IPS-NIHi7 (cell line): ENCODE data around the gene CCND2.

Experiments used
- DNase-seq: peaks from one replicate; pipeline ENCODE4 v3.0.0; 2012; ENCODE audit warnings: mixed read lengths; ENCODE audit errors: extremely low spot score

Gene CCND2

DNA sequence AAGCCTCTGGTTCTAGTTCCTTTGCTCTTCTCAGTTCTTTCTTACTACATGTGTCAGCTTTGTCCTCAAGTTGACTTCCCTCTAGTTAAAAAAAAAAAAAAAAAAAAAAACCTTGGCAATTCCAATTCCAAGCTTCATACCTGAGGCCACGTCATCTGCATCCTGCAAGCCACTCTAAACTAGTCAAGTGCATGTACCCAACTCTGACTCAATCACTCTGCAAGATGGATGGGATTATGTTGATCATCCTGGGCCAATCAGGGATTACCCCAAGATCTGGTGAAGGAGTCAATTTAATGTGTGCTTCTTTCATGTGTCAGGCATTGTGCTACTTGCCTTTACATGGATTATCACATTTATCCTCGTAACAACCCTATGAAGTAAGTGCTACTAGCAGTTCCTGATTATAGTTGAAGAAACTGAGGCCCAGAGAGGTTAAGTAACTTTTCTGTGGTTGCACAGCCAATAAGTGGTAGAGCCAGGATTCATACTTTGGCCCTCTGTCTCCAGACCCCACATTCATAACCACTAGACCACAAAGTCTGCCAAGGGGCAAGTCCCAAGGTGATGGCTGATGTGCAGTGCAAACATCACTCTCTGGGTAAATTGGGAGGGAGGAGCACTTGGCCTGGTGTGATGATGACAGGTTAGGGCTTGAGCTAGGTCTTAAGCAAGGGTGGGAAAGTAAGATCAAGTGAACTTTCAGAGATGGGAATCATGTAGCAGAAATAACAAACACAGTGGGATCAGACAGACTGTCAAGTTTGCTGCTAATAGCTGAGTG lies 17.3 kb upstream of the CCND2 start:
- no peak for DNase-seq

DNA sequence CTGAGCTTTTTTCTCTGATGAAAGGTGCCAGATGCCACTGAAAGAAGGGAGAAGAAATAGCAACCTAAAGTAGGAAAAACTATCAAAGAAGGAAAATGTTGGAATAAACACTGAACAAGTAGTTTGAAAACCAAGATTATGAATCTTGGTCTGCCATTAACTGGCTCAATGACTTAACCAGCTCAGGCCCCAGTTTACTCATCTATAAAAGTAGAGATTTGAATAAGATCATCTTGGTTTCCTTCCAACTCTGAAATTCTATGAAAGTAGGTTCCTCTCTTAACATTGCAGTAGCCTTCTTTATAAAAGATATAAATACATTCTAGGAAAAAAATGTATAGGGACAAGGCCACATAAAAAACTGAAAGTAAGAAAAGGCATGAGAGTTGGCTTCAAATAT lies 16.1 kb upstream of the CCND2 start:
- no peak for DNase-seq

DNA sequence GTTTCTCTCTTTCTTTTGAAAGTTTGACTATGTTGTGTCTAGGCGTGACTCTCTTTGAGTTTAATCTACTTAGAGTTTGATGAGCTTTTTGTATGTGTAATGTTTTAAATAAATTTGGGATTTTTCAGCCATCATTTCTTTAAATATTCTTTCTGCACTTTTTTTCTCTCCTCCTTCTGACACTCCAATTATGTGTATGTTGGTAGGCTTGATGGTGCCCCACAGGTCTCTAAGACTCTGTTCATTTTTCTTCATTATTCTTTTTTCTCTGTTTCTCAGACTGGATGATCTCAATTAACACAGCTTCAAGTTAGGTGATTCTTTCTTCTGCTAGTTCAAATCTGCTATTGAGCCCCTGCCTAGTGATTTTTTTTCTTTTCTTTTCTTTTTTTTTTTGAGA lies 14.5 kb upstream of the CCND2 start:
- DNase-seq = no peak

DNA sequence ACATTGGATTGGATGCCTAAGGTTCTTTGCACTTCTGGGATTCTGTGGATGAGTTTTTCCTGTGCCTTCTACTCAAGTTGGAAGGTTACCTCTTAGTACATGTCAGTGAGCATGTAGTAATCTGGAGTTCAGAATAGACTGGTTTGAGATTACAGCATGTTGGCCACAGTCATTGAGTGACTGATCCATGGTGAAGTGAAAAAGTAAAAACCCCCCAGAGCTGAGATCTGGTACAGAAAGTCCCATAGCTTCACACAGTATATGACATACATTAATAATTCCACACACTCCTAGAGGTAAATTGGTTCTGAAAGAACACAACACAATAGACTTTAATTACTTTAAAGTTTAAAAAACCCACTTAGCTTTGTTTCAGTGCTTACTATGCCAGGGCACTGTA lies 11.9 kb upstream of the CCND2 start:
- no peak for DNase-seq

DNA sequence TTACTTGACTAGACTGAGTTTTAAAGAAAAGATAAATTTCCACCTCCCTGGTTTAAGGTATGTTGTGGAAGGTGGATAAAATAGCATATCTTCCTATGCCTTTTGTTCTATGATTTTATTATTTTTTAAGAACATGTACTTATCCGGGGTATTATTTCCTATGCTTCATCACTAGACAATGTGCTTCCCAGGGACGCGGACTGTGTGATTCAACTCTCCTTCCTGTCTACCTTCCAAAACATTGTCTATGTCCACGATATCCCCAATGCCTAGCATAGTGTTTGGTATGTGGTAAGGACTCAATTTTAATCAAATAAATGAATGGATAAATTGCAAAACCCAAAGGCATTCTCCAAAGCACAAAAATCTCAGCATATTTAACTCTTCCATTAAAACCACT lies 8.3 kb upstream of the CCND2 start:
- DNase-seq = no peak

DNA sequence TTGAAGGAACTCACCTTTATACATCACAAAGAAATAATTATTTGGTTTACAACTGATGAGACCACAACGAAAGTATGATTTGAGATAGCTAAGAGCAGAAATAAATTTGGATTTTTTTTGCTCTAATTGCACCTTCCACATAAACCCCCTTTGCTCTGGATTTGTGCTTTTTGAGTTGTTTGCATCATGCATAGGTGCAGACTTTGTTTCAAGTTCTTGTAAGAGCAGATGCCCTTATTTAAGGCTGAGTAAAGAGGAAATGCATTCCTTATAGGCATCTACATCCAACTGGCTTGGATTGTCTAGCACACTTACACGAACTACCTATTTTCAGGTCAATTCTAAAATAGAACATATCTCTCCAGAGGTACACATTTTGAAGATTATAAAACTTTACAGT lies 6.6 kb upstream of the CCND2 start:
- DNase-seq = no peak

DNA sequence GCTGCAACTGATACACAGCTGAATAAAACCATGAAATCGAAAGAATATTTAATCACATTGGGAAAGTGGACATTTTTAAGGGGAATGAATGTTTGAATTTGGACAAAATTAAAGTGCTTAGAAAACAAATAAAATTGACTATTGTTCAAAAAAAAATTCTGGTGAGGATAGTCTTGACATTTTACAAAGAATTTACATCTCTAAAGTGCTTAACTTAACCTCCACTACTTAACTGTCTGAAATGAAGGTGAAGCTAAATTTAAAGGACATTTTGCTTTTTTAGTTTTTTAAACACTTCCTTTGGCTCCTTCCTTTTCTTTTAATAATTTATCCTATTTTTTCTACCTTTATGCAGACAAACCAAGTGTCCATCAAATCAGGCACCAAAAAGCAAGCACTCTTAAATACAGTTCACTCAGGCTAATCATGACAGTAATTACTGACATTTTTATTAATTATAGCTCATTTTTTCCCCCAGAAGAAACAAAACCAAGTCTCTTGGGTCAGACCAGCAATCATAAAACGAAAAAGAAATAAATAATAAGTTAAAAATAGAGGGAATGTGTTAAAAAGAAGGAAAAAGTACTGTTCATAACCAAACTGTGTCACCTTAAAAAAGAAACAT lies 5.7 kb upstream of the CCND2 start:
- DNase-seq = no peak

DNA sequence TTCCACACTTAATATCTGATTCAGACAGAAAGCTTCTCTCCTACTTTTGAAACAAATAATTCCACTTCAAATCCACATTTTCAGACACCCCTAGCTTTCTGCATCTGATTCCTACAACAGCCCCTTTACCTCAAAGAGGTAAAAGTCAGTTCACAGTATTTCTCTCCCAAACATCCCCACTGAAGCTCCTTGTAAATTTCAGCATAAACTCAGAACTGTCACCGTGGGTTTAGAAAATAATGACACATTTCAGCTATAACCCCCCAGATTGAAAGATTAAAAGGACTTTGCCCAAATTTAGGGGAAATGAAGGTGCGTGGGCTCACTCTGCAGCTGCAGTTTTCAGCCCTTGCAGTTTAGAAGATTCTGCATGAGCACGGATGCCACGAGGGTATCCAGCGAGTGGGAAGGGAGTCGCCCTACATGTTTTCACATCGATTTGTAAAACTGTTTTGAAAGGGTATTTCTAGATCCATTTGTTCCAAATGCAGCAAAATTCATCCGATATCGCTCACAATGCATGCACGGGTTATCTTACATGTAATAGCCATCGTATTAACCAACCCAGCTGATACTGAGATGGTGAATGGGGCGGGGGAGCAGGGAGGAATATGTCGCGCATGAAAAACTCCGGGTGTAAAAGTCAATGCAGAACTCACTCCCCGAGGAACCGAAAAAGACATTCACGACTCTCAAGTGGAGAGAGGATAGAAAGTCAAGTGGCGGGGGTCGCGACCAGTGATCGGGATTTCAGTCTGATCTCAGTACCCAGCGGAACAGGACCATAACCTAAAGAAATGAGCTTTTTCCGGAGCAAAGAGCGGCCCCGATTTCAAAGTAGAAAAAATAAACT lies 5.0 kb upstream of the CCND2 start:
- no peak for DNase-seq

DNA sequence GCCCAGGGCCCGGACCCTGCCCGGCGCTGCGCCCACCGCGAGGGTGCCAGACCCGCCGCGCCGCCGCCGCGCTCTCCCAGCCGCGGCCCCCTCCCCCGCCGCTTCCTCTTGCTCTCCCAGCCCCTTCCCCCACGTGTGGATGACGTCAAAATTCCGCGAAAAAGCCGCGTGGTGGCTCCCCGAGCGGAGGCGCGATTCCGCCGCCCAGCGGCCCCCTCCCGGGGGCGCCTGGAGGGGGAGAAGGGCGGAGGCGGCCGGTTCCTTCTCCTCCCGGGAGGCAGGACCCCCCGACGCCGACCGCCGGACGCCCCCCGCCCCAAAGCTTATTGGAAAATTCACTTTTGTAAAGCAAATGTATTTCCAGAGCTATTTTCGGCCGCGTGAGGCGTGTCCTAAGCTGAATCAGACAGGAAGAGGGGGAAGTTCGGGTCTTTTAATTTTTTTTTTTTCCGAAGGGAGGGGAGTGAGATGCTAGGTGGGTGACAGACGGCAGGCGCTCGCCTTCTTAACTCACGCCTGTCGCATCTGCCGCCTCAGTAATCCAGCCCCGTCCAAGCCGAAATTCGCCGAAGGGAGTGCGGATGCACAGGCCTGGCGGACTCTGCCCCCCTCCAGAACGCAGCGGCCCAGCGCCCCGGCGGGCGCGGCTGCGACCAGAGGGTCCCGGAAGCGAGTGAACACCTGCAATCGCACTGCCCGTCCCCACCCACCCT lies 4.1 kb upstream of the CCND2 start:
- peak; percentile 74 for DNase-seq

DNA sequence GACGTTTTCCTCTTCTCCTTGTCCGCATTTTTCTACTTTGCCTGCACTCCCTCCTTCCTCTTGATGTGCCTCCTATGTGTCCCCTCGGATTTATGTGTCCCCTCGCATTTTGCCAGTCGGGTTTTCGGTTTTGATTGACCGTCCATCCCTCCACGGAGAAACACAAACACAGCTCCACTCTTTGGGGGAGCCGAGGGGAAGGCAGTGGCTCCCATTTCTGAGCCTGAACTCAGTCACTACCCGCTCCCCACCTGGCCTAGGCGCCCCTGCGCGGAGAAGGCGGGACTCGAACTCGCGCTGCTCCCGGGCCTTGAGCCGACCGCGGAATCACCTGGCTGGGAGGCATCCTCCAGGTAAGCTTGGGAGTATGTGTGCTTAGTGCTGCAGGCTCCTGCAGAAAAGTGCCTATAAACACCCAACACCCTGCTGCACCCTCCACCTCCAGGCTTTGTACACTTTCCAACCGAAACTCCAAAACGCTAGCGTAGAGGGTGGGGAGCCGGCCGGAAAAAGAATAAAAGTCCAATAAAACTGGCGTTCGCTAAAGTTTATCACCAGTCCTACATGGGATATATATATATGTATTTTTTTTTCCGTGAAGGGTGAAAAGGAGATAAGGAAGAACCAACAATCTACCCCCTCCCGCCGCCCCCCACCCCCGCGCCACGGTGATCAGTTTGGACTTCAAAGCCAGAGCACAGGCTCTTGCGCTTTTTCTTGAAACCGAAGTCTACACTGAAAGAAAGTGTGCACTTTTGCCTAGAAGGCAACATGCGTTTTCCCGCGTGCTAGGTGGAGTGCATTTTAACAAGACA lies 3.3 kb upstream of the CCND2 start:
- no peak for DNase-seq

DNA sequence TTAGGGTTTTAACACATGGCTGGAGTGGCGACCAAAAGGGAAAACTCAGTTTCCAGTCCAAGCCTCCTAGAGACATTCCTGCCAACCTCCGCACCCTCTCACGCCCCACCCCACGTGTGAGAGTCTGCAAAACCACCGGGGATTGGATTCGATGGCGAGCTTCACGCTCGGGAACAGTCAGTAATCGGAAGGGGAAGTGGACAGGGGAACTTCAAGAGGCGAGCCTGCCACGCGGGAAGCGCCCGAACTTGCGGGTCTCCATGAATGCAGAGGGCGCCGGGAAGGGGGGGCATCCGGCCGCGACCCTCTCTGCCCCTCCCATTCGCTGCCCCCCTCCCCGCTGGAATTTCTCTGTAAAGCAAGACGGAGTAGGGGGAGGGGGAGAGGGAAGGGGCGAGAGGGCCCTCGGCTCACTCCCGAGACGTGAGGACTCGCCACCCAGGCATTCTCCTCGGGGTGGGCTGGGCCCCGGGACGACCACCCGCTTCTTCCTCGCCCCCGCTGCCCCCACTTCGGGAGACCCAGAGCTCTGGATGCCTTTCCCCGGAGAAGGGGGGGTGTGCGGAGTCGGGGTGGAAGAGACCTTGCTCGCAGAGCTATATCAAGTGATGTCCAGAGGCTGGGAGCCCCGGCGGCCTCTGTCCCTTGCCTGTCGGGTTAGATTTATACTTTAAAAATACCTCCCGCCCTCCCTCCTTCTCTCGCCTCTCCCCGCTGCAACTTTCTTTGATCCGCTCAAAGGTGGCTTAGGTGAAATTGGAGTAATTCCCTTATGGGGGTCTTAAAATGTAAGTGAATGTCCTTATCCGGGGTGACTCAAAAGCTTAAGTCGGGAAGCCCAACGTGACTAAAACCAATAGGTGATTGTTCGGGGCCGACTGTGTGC lies 2.5 kb upstream of the CCND2 start:
- no peak for DNase-seq

DNA sequence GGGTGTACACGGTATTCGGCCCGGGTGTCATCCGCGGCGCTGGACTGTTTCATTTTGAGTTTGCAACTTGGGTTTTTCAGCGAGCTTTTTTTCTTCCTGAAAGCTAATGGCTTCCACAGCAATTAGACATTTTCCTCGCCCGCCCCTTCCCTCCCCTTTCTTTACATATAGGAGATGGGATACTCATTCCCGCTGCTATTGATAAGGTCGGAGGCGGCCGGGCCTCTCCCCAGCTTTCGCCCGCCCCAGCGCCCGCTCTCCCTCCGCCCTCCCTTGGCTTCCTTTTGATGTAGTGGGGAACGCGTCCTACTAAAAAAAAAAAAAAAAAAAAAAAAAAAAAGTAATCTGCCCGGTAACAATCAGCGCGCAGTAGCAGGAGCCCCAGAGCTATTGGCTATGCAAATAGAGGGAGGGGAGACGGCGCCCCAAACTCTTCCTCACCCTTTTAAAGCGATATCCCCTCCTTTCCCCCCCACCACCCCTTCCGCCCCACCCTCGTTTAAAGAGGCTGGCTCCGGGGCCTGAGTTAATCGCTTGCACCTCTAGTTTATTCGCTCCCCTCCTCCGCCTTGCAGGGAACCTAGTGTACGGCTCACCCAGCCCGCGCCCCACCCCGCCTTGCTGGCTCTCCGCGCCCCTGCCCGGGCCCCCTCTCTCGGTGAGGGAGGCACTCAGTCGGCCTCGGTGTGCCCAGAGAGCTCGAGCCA lies 1.7 kb upstream of the CCND2 start:
- peak; percentile 64 for DNase-seq

DNA sequence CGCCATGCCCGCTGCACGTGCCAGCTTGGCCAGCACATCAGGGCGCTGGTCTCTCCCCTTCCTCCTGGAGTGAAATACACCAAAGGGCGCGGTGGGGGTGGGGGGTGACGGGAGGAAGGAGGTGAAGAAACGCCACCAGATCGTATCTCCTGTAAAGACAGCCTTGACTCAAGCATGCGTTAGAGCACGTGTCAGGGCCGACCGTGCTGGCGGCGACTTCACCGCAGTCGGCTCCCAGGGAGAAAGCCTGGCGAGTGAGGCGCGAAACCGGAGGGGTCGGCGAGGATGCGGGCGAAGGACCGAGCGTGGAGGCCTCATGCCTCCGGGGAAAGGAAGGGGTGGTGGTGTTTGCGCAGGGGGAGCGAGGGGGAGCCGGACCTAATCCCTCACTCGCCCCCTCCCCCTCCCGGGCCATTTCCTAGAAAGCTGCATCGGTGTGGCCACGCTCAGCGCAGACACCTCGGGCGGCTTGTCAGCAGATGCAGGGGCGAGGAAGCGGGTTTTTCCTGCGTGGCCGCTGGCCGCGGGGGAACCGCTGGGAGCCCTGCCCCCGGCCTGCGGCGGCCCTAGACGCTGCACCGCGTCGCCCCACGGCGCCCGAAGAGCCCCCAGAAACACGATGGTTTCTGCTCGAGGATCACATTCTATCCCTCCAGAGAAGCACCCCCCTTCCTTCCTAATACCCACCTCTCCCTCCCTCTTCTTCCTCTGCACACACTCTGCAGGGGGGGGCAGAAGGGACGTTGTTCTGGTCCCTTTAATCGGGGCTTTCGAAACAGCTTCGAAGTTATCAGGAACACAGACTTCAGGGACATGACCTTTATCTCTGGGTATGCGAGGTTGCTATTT lies 914 bp upstream of the CCND2 start:
- DNase-seq = no peak

DNA sequence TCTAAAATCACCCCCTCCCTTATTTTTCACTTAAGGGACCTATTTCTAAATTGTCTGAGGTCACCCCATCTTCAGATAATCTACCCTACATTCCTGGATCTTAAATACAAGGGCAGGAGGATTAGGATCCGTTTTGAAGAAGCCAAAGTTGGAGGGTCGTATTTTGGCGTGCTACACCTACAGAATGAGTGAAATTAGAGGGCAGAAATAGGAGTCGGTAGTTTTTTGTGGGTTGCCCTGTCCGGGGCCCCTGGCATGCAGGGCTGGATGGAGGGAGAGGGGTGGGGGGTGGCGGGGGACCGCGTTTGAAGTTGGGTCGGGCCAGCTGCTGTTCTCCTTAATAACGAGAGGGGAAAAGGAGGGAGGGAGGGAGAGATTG lies 300 bp upstream of the CCND2 start:
- no peak for DNase-seq

DNA sequence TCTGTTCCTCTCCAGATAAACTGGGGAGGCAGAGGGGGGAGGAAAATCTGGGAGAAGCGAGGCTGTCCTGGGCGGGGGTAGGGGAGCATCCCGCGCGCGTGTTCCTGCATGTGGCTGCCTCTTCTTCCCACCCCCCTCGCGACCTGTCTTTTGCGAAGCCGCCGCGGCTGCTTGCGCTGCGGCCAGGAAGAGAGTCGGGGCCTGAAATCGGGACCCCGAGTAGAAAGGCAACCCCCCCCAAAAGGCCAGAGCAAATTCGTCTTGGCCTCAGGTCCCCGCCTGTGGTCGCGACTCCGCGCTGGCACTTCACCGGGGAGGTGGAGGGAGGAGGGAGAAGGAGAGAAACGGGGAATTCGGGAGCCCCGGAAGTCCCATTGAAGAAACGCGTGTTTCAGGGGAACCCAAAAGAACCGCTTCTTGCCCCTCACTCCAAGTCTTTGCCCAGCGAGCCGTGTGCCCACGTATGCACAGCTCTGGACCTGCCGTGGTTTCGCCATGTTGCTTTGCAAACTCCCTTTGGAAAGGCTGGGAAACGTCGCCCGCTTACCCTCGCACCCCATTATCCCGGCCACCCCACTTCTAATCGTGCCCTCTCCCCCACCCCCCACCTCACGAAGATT lies 944 bp downstream of the CCND2 start:
- no peak for DNase-seq

DNA sequence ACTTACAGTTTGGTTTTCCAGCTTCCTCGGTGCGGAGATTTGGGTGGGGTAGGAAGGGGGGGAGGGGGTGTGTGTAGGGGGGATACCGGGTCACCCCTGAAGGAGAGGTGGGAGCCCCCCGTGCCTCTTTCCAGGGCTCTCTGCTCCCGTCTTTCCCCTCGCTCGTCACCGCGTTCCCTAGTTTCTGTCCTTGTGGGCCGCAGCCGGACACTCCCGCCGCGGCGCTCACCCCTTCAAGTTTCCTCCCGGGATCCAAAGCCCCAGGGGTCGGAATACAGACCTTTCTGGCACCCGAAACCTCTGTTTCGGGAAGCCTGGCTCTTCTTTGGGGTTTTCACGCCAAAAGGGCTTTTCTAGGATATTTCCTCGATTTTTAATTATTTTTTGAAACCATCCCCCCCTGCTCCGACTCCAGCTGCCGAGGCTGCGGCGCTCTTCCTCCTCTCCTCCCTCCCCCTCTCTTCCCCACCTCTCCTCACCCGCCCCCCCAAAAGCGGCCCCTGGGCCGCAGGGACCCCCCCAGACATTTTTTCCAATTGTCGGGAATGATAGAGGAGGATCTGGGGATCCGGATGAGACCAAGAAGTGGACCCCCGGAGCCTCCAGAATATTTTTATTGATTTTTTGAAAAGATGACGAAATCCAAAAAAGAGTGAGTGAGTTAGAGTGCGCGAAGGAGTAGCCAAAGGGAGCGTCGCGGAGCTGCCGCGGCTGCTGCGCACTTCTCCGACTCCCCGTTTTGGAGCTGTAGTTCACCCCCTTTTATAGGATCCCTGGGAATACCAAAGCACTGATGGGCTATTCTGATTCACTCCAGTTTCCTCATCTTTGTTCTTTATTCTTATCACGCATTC lies 1.7 kb downstream of the CCND2 start:
- no peak for DNase-seq

DNA sequence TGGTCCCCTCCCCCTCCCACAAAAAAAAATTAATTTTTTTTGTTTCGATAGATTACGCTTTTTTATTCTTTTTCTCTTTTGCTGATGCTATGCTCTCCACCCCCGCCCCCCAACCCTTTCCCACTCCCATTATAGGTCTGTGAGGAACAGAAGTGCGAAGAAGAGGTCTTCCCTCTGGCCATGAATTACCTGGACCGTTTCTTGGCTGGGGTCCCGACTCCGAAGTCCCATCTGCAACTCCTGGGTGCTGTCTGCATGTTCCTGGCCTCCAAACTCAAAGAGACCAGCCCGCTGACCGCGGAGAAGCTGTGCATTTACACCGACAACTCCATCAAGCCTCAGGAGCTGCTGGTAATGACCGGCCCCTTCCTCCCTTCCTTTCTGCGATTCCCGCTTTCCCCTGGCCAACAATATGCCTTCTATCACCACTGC lies 2.3 kb downstream of the CCND2 start:
- no peak for DNase-seq
